NCI-H82 (cell line): ENCODE data around the gene LRRTM4.
"Not testable (repeated sequence)": the region's sequence is repeated elsewhere in the genome, so short reads cannot be mapped to it uniquely, and the experiment has no call there.

Experiments used
- DNase-seq: peaks from one replicate; lab custom pipeline; 2025; lab: John Stamatoyannopoulos, UW

LRRTM4 gene

DNA sequence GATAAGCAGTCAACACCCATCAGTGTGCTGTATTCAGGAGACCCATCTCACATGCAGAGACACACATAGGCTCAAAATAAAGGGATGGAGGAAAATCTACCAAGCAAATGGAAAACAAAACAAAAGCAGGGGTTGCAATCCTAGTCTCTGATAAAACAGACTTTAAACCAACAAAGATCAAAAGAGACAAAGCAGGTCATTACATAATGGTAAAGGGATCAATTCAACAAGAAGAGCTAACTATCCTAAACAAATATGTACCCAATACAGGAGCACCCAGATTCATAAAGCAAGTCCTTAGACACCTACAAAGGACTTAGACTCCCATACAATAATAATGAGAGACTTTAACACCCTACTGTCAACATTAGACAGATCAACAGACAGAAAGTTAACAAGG lies 358.2 kb downstream of the LRRTM4 start:
- DNase-seq, result not testable (repeated sequence)

DNA sequence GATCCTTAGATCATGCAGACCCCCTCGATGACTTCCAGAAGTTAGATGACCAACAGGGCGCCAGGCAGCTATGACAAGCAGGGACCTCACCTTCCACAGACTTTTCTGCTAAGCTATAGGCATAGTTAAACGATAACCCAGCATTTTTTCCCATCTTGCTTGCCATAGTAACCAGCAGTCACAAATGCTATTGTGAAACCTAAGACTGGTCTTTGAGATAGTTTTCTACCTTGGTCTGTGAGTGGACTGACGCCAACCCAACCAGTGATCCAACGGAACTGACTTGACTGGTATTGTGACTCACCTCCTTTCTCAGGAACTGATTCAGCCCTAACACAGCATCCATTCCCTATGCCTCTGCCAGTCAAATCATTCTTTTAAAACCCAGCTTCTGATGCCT lies 361.2 kb downstream of the LRRTM4 start:
- DNase-seq, result no peak

DNA sequence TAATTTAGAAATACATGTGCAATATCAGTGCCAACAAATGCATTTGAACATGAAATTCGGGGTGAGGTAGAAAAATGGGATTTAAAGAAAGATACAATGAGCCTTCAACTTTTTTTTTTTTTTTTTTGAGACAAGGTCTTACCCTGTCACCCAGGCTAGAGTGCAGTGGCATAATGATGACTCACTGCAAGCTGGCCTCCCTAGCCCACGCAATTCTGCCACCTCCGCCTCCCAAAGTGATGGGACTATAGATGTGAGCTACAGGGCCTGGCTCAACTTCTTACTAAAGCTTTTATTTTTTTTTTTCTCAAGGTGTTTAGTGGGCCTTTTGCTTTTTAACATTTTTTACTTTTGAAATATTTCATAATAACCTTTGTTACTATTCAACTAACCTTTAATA lies 365.6 kb downstream of the LRRTM4 start:
- peak; percentile 2 for DNase-seq

DNA sequence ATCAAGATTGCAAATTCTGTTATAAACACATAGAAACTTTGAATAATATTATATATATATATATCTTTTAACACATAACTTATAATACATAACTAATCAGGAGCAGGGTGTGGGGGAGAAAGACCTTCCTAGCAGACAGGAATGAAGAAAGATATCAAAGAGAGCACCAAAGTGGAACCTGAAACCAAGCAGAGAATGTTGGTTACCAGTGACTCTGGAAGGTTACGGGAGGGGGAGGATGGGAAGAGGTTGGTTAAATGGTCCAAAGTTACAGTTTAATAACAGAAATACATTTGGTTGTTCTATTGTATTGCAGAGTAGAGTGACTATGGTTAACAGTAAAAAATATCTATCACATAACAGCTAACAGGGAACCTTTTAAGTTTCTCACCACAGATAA lies 366.7 kb downstream of the LRRTM4 start:
- DNase-seq, result no peak

DNA sequence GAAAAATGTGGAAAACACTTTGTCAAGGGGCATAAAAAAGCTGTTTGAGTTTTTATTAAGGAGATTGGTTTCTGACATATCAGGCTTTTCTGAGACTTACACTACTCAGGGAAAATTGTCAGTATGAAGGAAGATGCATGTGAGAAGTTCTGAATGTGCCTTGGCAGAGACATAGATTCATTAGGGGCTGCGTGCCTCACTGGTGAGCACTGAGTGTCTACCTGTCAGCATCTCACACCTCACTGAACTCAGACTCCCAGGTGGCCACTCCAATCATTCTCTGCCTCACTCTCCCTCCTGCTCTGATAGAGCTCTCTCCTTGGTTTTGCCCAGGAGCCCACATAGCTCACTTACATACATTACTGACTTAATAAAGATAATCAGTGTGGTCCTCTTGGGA lies 372.6 kb downstream of the LRRTM4 start:
- DNase-seq, result no peak

DNA sequence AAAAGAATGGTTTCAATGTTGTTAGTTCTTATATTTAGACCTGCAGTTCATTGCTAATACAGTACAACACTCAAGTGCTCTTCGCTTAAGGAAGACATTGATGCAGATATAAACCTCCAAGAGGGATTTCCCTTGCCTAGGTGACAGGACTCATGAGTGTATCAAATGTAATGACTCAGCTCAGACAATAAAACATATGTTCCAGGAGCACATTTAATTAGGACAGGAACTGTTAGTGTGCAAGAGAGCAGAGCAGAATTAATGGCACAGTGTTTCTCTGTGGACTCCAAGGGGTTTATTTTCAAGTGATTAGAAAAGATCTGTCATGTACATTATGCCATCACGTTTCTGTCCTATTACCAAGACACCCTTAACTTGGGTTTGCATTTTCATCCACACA lies 375.0 kb downstream of the LRRTM4 start:
- DNase-seq, result peak; percentile 49

DNA sequence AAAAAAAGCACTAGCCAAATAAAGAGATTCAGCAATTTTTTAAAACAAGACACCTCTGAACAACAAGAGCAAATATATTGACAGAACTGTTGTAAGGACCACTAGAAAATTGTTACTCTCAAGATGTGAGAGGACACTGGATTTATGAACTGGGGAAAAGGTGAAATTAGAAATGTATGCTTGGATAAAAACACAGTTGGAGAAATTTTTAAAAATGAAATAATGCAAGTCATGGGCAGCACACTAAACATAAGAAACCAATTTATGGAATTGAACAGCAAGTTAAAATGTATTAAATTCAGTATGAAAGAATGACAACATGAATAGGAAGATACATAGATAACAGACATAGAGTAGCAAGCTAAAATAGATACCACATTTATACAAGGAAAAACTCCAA lies 377.4 kb downstream of the LRRTM4 start:
- DNase-seq, result no peak

DNA sequence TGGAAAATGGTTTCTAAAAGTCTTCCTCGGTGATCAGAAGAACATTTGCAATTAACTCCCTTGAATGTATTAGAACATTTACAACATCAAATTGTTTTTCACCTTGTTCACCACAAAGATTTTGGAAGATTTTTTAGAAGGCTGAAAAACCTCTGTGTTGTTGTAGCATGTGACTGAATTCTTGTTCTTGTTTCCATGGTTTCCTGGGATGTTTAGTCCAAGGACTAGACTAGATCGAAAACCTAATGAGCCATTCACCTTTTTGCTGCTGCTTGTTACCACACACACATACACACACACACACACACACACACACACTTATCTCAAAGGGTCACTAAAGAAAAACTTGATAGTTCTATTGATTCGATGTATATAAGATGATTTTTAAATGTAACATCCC lies 380.0 kb downstream of the LRRTM4 start:
- no peak for DNase-seq

DNA sequence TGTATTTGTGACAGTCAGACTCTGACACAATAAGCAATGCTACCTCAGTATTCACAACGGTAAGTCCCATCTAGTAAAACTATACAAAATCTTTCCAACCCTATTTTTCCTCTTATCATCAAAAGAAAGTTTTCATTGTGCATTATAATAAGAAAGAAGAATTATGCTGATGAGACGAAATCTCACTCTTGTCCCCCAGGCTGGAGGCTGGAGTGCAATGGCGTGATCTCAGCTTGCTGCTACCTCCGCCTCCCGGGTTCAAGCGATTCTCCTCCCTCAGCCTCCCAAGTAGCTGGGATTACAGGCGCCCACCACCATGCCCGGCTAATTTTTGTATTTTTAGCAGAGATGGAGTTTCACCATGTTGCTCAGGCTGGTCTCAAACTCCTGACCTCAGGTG lies 393.7 kb downstream of the LRRTM4 start:
- not testable (repeated sequence) for DNase-seq

DNA sequence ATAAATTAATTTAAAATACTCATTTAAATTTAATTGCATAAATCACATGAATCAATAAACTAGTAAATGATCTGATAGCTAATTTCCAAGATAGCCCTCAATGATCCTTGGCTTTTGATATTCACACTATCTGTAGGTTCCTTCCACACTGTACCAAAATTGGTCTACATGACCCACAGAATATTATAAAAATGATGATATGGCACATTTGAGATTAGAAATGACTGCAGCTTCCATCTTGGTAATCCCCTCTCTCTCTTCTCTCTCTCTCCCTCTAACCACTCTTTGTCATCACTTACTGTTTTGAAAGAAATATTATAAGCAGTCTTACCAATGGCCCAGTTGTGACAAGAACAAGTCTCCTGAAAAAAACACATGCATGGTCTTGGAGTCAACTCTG lies 394.8 kb downstream of the LRRTM4 start:
- no peak for DNase-seq

DNA sequence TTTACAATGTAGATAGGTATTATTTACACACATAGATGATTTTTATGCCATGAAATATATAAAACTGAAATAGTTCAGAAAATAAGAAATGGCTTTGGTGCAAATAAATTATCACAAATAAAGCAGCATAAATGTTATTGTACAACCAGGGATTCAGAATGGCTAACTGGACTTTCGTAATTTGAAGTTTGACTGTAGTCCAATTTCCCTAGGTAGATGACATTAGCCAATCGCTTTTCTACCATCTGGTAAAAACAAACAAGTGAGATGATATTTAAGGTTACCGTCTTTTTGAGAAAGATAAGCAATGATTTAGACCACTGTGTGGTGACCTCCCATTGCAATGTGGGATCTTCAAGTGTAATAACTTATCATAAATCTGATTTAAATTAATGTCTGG lies 400.7 kb downstream of the LRRTM4 start:
- DNase-seq, result no peak

DNA sequence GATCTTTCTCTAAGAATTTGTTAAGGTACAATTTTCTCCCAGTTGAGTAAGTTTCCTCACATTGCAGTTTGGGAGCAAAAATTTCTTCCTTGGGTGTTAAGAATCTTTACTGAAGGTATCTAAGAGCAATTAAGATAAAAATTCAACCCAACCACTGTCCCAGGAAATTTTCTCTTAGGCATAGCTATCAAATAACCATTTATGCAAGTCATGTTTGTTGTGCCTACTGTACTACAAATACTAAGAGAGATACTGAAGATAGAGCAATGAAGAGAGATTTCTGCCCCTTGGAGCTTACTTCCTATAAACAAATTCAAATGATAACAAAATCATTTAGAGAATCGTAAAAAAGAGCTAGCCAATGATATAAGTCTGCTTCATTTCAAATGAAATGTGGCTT lies 402.8 kb downstream of the LRRTM4 start:
- no peak for DNase-seq

DNA sequence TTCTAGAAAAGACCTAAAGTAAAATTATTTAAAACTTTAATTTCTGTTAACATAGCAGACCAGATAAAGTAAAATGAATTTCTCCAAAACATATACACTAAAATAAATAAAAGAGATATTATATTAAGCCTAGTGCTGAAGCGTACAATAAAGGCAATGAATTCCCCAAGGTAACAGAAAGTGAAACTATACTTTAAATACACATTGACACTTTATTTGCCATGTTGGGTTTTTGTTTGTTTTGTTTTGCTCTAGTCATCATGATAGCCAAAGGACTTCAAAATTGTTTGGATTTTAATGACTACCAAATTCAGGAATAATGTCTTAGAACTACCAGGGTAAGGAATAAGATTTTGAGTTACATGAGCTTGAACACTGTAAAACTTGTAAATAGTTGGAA lies 413.3 kb downstream of the LRRTM4 start:
- no peak for DNase-seq

DNA sequence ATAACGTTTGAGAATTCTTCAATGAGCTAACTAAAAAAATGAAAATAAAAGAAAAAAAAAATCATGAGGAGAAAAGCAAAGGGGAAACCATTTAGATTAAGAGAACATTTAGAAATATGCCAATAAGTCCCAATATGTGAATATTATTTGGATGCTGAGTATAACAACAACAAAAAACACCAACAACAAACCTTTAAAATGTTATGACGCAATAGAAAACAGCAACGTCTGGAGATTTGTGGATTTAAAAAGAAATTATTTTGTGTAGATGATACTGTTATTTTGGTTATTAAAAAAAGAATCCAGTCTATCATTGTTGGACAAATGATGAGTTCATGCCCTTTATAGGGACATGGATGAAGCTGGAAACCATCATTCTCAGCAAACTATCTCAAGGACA lies 417.2 kb downstream of the LRRTM4 start:
- no peak for DNase-seq

DNA sequence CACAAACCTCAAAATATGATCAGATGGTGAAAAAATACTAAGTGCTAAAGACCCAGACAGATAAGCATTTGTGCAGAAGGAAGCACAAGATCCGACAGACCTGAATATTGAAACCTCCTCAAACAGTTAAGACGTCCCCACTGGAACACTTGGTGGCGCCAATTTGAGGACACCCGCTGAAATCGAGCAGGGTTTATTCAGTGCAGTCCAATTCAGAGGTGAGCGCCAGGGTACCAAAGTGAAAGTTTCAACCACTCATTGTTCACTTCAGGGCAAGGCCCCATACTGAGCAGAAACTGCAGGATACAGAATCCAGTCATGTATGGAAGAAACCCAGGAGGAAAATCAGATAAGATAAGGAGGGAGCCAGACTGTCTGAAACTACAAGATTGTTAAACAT lies 417.6 kb downstream of the LRRTM4 start:
- no peak for DNase-seq

DNA sequence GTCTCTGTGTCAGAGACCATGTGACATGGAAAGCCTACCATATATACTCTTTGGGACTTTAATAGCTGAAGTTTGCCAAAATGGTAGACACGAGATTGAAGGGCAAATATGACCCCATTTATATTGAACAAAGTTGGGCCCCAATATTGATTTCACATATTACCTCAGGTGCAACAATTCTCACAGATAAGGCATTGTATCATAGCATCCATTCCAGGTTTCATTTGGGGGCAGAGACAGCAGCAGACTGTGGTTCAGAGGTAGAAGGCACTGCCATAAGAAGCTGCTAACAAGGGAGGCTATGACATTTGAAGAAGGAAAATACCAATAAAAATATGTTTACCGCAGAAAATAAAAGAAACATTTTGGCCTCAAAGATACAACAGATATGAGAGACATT lies 419.2 kb downstream of the LRRTM4 start:
- no peak for DNase-seq

DNA sequence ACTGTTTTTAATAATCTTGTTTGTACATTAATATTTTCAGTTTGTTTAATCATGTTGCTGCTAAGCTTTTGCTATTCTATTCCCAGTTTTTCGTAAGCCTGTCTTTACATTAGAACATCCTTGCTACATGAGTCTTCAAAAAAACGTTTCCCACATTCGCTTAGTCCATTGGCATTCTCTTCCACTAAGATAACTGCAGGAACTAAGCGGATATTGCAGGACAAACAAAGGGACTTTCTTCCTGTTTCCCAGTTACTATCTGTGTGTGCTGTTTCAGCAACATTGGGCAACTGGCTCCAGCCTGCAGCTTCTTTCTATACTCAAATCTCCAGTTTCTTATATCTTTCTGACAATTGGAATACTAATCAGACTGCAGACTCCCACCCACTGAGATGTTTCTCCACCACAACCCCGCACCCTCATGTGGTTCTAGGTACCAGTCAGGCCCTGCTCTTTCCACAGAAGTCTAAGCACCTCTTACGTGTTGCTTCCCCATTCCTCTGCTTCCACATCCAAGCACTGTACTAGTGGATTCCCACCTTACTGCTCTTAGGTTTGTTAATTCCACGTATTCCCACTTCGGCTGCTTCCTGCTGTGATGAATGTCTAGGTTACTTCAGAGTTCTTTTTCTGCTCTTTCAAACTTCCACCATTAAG lies 420.3 kb downstream of the LRRTM4 start:
- DNase-seq, result no peak

DNA sequence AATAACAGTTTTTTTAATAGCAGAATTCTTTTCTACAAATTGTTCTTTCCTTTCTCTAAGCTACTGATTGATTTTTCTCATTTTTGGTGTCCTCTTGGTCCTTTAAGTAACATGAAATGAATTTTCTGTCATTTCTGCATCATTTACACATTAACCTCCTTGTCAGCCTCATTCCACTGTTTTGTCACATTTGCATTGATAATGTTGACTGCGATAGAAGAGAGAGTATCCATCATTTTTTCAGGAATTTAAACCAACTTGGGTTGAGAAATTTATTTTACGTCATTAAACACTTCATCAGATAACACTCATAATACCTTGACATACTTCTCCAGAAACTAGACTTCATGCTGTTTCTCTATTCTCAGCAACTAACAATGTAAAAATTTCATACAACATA lies 422.2 kb downstream of the LRRTM4 start:
- DNase-seq, result no peak

DNA sequence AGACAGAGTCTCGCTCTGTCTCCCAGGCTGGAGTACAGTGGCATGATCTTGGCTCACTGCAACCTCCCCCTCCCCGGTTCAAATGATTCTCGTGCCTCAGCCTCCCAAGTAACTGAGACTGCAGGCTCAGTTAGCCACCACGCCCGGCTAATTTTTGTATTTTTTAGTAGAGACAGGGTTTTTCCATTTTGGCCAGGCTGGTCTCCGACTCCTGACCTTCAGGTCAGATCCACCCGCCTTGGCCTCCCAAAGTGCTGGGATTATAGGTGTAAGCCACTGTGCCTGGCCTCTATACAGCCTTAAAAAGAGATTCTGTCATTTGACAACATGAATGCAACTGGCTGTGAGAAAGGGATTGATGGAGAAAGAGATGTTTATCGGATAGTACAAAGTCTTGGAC lies 426.7 kb downstream of the LRRTM4 start:
- DNase-seq, result not testable (repeated sequence)

DNA sequence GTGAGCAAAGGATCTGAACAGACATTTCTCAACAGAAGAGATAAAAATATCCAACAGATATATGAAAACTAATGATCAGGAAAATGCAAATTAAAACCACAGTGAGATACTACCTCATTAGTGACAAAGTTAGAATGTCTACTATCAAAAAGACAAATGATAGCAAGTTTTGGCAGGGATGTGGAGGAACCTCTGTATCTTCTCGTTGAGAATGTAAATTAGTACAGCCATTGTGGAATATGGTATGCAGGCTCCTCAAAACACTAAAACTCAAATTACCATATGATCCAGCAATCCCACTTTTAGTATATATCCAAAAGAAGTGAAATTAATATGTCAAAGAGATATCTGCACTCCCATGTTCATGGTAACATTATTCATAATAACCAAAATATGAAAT lies 427.1 kb downstream of the LRRTM4 start:
- DNase-seq, result no peak

DNA sequence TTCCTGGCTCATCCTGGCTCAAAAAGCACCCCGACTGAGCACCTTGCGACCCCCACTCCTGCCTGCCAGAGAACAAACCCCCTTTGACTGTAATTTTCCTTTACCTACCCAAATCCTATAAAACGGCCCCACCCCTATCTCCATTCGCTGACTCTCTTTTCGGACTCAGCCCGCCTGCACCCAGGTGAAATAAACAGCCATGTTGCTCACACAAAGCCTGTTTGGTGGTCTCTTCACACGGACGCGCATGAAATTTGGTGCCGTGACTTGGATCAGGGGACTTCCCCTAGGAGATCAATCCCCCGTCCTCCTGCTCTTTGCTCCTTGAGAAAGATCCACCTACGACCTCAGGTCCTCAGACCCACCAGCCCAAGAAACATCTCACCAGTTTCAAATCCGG lies 433.8 kb downstream of the LRRTM4 start:
- DNase-seq, result not testable (repeated sequence)

DNA sequence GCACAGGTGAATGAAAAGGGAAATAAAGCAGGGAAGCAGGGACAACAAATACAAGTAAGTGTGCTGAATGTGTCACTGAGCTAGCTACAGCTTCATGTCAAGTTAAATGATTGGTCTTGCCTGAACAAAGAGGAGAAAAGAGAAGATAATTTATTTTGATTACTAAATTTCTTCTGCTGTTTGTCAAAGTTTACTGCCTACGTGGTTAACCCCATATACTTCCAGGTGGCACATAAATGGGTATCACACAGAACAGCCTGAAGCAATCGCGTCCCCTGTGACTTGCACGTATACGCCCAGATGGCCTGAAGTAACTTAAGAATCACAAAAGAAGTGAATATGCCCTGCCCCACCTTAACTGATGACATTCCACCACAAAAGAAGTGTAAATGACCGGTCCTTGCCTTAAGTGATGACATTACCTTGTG lies 434.2 kb downstream of the LRRTM4 start:
- DNase-seq, result no peak

DNA sequence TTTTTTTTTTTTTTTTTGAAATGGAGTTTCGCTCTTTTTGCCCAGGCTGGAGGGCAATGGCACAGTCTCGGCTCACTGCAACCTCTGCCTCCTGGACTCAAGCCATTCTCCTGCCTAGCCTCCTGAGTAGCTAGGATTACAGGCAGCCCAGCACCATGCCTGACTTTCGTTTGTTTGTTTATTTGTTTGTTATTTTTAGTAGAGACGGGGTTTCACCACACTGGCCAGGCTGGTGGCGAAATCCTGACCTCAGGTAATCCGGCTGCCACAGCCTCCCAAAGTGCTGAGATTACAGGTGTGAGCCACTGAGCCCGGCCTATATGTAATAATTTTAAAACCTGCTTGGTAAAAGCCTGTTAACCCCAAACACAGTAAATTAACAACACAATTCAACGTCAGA lies 435.7 kb downstream of the LRRTM4 start:
- DNase-seq, result no peak

DNA sequence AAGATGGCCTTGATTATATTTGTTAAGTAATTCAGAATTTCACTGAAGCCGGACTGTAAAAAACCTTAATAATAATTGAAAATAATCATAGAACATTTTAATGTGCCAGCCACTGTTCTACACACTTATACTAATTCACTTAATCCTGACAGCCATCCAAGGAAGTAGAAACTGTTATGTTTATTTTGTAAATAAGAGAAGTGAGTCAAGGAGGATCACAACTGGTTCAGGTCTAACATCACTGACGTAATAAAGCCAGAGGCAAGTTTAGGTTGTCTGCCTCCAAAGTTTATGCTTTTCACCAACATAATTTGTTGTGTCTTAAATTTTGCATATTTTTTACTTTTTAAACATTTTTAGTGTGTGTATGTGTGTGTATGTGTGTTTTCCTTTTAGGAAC lies 436.1 kb downstream of the LRRTM4 start:
- DNase-seq, result no peak

DNA sequence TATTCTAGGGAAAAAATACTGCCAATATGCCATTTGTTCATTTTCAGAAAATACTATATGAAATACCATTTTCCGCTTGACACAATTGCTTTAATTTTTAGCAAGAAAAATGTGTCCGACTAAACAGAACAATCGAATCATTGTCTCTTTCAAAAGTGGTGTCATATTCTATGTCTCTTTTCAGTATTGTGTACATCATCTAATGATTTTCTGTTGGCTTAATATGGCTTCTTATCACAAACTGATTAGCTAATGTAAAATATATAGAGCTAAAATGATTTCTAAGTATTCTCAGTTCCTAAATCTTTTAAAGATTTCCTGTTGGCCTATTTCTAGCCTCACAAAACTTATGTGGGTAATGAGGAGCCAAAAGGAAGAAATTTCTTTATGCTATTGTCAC lies 436.6 kb downstream of the LRRTM4 start:
- DNase-seq, result no peak
